Epithelial cell of esophagus (primary cell): ENCODE results near the gene OLFML2A.

Source experiments
- DNase-seq: peaks from one replicate; pipeline ENCODE4 v3.0.0; 2010; ENCODE audit warnings: low read depth
- H3K4me3 ChIP-seq: 2 replicates; pipeline ENCODE4 v1.5.1; 2011; ENCODE audit warnings: mild to moderate bottlenecking, low read length, control low read depth
- CTCF ChIP-seq: IDR thresholded peaks from 2 replicates; pipeline ENCODE4 v1.5.1; 2011; ENCODE audit warnings: low read depth, mild to moderate bottlenecking, low read length, control low read depth, inconsistent platforms; ENCODE audit not compliant: insufficient read depth; ENCODE audit errors: missing control alignments

OLFML2A gene

GRCh38 chr9:124861342-124862229, 84.7 kb downstream of the OLFML2A start, which contains the start of the genes ARPC5L and RPL35:
ARPC5L (plus strand) TSS chr9:124862130; CDS start chr9:124869291, 7,161 bp downstream.
RPL35 (minus strand) TSS chr9:124861957; CDS start chr9:124861912, 45 bp downstream.
- peak within 1 kb of the TSS; percentile 97 for H3K4me3 ChIP-seq
- TF ChIP-seq CTCF = peak; percentile 25
- peak; percentile 96 for DNase-seq

- TF ChIP-seq CTCF = no peak
- H3K4me3 ChIP-seq = no peak overlapping the region
- DNase-seq = peak; percentile 96
Measured at GRCh38 chr9:124863371-124863871, 86.5 kb downstream of the OLFML2A start.
